Medulla oblongata (tissue), 1 donor: ENCODE data around the gene TMEM184C.

Source experiments
- DNase-seq: peaks from one replicate; pipeline ENCODE4 v3.0.0-alpha.2; 2015; ENCODE audit errors: extremely low spot score

TMEM184C gene

DNA sequence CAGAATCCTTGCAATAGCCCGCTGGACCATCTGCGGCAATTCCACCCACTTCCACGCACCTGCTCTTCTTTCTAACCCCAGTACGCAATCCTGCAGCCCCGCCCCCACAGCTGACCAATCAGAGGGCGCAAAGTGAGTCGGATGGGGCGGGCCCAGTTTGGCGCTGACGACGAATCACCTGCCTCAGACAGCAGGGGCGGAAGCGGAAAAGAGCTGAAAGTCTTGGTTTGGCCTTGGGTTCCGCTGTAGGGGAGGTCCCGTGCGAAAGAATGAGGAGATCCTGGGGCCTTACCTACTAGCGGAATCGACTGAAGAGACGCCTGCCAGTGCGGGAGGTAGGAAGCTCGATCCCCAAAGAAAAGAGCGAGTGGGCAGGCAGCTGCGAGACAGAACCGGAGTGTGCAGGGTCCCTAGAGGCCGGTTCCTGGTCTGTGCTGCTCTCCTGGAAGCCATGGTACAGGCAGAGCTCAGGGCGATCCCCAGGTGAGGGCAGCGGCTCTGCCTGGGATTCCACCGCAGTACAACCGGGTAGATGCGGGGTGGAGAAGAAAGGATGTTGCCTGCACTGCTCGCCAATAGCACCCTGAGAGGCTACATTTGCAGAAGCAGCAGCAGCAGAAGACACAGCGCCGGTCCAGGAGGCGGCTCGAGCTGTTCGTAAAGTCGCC, at the start of gene TMEM184C:
Gene TMEM184C (plus strand): TSS at position 225 of the 668 bp plus-strand sequence. CDS start 560 bp downstream, outside the sequence.
- peak; percentile 99 for DNase-seq

DNA sequence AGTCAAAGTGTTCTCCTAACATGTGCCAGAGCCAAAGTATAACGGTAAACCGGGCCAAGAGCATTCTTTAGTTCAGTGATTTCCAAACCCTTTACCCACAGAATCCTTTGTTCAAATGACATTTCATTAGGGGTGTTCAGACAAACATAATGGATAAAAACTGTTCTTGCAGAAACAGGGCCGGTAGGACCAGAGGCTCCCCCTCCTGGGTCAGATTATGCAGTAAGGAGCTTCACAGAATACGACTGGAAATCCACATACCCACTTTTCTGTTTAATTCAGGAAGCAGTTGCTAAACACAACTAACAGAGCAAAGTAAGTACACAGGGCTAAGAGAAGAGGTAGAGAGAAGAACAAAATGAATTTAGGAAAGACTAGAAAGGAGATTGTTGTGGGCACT, 46.6 kb upstream of the TMEM184C start:
- DNase-seq = no peak

DNA sequence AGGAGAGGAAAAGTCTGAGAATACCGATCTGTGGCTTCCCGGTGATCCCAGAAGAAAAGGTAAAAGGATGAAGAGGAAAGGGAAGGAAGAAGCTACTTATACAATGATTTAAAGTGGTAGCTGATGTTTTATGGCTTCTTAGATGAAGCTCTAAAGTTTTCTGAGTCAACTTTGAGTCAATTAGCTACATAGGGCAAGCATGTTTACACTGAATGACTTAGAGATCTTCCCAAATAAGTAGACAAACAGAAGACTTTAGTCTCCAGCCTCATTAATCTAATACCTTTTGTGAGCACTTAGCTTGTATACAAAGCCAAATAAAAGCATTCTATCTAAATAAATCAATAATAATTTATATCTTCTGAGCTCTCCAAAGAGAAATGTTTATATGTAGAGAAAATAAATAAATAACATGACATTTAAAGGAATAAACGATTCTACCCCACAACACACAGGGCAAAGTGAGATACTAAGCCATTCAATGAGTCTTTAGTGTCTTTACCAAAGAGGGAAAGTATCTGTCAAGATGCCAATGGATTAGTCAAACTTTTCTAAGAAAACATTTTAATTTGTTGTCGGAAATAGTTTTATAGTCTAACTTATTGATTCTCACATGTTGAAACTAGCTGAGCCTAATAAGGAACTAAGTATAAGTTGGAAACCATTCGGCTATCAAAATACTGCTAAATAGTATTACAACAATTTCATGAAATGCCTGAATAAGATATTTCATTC, 46.0 kb upstream of the TMEM184C start:
- no peak for DNase-seq

DNA sequence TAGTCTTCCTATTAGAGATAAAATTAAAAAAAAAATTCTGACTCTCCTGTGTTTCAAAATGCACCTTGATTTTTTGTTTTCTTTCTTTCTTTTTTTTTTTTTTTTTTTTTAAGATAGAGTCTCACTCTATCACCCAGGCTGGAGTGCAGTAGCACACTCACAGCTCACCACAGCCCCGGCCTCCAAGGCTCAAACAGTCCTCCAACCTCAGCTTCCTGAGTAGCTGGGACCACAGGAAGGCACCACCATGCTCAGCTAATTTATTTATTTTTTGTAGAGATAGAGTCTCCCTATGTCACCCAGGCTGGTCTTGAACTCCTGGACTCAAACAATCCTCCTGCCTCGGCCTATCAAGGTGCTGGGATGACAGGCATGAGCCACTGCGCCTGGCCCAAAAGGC, 41.1 kb upstream of the TMEM184C start:
- no peak for DNase-seq

DNA sequence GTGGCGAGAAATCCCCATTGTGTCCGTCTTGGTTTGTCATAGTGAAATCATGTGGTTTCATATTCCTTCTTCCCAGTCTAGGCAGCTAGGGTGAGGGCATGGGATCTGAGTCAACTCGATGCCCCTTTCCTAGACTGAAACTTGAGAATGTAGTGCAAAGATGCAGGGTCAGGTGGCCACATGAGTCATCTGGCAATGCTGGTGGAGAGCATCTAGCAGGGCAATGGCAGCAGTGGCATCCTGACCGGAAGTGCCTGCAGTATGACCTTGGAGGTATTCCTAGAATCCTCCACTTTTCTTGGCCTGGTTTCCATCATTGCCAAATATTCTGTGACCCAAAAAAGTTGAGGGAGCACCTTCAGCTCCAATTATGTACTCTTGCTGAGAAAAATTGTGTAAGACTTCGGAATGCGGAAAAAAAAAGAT, 39.1 kb upstream of the TMEM184C start:
- no peak for DNase-seq

DNA sequence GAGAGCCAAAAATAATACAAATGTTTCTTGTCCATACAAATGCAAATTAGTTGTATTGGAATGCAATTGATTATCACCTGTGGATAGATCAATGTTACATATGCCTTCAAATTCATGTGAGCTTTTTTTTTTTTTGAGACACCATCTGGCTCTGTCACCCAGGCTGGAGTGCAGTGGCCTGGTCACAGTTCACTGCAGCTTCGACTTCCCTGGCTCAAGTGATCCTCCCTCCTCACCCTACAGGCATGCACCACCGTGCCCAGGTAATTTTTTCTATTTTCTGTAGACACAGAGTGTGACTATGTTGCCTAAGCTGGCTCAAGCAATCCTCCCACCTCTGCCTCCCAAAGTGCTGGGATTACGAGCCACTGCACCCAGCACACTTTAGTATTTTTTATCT, 38.6 kb upstream of the TMEM184C start:
- DNase-seq = no peak

DNA sequence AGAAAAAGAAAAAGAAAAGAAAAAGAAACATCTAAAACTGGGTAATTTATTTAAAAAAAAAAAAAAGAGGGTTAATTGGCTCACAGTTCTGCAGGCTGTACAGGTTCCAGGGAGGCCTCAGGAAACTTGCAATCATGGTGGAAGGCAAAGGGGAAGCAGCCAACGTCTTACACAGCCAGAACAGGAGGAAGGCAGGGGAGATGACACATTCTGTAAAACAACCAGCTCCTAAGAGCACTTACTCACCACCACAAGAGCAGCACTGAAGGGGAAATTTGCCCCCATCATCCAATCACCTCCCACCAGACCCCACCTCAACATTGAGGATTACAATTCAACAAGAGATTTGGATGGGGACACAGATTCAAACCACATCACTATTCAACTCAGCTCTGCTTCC, 36.8 kb upstream of the TMEM184C start:
- no peak for DNase-seq

DNA sequence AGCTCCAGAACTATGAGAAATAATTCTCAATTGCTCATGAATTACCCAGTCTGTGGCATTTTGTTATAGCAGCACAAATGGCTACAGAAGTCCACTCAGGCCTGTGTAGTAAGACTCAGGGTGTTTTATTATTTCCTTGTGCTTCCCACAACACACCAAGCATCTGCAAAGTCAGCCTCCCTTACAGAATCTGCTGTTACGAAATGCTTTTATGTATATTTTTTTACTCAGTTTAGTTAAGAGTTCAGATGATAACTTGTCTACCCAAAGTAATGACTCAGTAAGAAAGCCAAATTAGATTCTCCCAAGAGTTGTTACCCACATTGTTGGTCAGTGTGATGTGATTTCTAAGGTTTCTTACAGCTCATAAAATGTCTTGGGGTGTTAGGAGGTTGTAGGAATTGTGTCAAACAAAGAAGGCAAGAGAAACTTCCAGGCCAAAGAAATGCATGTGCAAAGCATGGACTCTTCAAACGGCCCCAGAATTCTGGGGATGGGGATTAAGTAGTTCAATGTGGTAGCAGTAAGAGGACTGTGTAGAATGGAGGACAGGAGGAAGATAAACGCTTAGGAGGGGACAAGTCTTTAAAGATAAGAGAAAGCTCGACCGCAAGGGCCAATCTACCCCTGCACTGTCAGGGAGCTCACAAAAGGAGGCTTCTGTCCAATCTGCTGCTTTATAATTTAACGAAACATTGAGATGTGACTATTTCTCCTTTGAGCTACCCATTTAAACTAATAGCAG, 35.4 kb upstream of the TMEM184C start:
- DNase-seq = no peak

DNA sequence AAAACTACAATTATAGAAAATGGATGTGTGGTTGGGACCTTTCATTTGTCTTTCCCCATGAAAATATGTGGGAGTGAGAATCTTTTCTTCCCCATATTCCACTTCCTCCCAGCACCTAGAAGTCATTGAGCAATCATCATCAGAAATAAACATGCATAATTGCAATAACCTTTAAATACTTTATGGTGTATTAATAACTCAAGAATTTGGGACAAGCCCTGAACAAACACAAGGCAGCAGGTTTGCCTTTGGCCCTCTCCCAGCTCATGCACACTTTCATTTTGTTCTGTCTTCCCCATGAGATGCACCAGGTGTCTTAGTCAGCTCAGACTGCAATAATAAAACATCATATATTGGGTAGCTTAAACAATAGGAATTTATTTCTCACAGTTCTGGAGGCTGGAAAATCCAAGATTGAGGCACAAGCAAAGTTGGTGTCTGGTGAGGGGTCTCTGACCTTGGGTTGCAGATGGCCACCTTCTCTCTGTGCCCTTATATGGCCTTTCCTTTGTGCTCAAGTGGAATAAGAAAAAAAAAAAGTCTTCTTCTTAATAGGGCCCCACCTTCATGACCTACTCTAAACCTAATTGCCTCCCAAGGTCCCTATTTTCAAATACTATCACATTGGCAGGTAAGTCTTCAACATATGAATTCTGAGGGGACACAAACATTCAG, 34.7 kb upstream of the TMEM184C start:
- DNase-seq = no peak

DNA sequence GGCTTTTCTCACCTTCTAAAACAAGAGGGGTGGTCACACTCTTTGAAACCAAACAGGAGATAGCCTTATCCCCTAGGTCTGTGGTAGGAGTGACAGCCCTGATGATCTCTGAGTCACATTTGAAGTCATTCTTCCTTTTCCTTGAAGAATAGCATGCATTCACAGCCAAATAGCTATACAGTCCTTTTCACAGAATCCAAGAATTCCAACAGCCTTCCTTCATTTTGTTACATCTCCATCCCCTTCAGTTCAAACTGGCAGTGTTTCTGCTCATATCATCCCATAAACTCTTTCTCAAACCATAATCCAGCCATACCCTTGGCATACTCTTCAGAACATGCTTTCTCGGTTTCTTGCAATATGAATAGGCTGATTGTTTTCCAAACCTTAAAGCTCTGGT, 33.3 kb upstream of the TMEM184C start:
- no peak for DNase-seq

DNA sequence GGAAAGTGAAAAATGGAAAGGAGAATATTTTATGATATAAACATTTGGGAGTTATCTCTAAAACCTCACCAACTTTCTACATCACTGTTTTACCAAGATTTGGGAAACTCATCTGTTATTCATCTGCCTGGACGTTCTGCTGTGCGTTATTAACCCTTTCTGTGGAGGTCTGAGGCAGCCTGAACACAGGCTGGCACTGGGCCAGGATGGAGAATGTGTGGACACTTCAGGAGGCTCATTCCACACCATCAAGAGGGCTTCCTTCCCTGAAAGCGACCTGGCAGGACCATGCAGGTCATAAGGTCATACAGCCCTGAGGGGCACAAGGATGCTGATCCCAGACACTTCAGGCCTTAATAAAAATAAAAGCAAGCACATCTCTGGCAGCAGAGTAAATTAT, 31.2 kb upstream of the TMEM184C start:
- no peak for DNase-seq

DNA sequence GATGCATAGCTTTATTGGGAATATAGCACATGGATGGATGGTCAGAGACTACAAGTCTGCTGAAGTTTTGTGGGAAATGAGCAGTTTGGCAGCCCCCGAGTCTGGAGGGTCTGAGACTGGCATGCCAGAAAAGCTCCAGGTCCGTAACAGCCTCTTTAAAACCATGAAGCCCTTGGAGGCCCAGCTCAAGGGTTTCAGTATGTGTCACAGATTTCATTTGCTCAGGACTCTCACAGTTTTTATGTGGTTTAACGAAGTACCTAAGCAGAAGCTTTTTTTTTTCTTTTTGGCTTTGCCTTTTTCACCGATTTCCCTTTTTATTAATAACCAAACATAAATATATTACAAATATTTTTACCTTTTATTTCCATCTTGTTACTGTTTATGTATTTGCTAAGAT, 30.6 kb upstream of the TMEM184C start:
- peak; percentile 12 for DNase-seq

DNA sequence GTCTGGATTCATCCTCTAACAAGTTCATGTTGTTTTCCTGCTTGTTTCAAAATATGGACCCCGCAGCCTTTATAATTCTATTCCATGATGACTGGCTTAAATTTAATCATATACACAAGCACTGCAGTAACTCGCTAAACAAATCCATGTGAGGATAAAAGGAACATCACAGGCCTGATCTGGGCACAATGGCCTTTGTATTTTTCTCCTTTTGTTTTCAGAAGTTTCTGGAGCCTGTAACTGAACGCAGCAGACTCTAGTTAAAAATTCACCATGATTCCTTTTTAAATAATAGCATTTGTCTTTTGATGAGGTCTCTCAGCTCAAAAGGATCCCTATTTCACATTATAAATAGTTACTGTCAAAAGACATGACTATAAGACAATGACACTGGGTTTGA, 30.2 kb upstream of the TMEM184C start:
- DNase-seq = peak; percentile 74

DNA sequence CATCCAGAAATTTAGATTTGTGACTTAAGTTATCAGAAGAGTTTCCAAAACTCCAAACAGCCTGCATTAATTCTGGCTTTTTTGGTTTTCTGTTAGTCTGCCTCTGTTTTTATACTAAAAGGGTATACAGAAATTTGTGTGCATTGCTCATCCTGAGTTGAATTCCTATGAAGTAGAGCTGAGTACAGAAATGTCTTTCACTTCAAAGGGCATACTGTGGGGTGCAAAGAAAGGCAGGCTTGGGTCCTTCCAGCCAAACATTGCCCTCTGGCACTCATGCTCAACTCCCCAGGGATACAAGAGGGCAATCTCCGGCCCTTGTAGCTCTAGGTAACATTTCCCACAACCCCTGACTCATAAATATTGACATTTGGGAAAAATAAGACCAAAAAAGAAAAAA, 27.6 kb upstream of the TMEM184C start:
- peak; percentile 39 for DNase-seq

DNA sequence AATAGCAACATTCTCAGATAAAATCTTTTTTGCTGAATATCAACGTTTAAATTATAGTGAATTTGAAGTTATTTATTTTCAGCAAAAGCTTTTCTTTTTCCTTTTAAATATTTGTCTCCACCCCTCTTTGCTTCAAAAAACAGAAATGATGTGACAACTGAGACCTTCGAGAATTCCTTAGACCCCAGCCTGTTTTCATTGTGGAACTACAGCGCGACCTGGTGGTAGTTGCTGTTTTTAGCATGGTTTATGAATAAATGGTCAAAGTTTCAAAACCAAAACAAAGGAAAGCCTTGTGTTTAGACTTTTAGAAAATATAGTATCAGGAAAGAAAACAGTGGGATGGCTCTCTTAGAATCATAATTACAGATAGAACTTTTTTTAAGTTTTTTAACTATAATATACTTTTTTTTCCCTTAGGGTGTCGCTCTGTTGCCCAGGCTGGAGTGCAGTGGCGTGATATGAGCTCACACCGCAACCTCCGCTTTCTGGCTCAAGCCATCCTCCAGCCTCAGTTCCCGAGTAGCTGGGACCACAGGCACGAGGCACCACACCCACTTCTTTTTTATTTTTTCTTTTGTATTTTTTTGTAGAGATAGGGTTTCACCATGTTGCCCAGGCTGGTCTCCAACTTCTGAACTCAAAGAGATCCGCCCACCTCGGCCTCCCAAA, 26.8 kb upstream of the TMEM184C start:
- DNase-seq = peak; percentile 91

DNA sequence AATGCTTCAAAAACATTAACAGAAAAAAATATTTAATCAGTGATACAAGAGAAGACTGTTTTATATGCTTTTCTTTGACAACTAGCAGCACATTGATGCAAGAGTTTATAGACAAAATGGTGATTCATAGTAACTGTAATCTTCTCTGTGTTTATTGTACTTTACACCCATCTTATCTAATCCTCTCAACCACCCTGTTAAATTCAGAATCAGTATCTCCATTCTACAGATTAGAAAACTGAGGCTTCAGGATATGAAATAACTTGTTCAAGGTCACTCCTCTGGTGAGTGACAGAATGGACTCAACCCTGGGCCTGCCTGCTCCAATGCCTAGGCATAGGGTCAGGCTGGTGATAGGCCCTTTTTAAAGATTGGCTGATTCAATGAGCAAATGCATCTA, 26.1 kb upstream of the TMEM184C start:
- DNase-seq = no peak

DNA sequence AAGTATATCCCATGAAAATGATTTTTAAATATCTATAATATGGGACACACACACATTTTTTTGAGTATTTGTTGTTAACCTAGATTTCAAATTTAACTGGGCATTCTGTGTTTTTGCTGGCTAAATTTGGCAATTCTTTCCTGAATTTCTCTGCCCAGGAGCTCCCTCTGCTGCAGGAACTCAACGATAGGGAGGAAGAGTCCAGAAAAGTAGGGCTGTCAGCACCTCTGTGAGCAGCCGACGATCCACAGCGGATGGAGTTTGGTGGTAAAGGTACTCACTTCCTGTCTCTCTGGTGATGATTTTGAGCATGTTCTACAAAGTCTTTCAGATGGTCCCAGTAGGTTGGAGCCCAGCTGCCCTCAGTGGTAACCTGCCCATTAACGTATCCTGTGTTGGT, 23.1 kb upstream of the TMEM184C start:
- no peak for DNase-seq

DNA sequence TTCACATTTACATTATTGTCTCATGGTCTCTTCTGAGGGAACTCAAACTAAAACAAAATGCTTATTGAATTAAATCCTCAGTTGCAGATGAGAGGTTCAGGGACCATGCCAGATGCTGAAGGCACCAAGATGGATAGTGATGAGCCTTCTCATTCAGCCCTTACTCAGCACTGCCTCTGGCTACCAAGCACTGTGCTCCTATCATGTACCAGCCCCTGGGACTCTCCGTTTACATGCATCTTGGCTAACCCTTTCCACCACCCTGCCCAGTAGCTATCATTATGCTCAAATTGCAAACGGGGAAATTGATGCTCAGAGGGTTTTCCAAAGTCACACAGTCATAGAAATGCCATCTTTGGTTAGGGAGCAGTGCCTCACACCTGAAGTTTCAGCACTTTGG, 22.6 kb upstream of the TMEM184C start:
- no peak for DNase-seq

DNA sequence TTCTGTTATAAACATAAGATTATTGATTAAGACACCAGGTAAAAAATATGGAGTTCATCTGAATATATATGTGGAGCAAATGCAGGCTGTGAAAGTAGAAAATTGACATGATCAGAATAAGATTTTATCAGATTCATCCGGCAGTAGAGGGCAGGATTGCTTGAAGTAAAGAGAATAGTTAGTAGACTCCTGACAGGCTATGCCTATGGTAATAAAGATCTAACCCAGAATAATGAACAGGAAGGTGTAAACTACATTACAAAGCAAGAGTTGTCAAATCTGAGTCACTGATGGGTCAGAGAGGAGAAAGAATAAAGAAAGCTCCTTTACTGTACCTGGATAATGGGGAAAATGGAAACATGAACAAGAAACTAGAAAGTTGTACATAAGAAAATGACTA, 20.8 kb upstream of the TMEM184C start:
- DNase-seq = no peak

DNA sequence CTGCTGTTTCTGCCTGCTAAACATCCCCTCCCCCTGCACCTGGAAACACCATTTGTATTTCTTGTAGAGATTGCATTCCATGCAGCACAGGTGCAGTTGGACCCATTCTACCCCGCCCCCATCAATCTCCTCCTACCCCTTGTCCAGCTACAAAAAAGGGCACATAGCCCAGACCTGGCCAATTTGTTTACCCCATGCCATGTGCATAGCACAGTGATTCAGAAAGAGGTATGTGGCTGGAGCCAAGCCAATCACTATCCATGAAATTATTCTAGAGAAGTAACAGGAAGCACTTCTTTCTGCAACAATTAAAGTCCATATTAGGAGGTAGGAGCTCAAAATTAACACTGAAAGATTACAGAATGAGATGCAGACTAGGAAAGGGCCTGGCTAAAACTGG, 20.2 kb upstream of the TMEM184C start:
- no peak for DNase-seq

DNA sequence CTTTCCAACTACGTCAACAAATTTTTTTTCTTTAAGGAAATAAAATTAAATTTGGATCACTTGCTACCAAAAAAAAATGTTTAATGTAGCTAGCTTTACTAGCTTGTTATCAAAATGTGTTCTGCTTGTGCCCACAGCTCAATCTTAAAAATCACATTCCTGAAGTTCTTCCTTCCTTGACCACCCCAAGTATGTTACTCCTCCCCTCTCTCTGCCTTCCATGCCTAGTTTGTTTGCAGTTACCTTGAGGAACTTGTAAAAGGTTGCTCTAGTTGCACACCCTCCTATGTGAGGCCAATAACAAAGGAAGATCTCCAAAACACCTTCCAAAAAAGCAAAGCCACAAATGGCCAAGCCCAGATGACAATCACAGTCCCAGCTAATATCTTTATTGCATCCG, 19.6 kb upstream of the TMEM184C start:
- DNase-seq = no peak

DNA sequence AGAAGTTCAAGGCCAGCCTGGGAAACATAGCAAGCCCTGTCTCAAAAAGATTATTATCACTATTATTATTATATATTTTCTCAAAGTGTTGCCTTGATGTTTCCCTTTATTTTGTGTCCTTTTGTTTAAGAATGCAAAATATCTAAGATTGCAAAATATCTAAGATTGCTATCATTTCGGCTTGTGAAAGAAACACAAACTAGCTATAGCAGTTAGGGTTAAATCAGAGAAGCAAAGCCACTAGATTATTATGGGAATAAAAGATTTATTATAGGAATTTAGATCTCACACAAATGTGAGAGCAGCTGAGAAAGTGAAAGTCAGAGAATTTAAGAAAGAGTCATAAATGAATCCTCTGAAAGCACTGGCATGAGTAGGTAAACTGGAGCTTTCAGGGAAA, 18.0 kb upstream of the TMEM184C start:
- DNase-seq = no peak
